GM23338 (cell line): ENCODE results near the gene CHAC1.
A peak's percentile ranks its signal among the peaks of the same experiment; 100 is the strongest.

Source experiments
- CREB1 ChIP-seq: fragments of 250-450 bp; sonication (Bioruptor Pico); IDR thresholded peaks from 2 replicates; pipeline ENCODE4 v1.5.0; 2020; ENCODE audit warnings: low read depth, mild to moderate bottlenecking, moderate library complexity
- CTCF ChIP-seq, 2 experiments: fragments of 200-600 bp in 1 of 2; sonication (generic) in 1 of 2; conservative IDR thresholded peaks; 2 replicates each; pipeline versions ENCODE4 v1.5.1 to v1.6.1; 2016 to 2017; ENCODE audit warnings: antibody characterized with exemption in 2 of 2, low read depth in 2 of 2, mild to moderate bottlenecking in 2 of 2, moderate library complexity in 1 of 2
- ETS1 ChIP-seq: IDR thresholded peaks from 2 replicates; pipeline ENCODE4 v1.6.1; 2016; ENCODE audit warnings: antibody characterized with exemption
- EZH2 ChIP-seq: fragments of 200-600 bp; sonication (generic); IDR thresholded peaks from one replicate; pipeline ENCODE4 v1.8.0; 2017; ENCODE audit warnings: antibody characterized with exemption, mild to moderate bottlenecking, low read depth; ENCODE audit not compliant: unreplicated experiment
- EZH2phosphoT487 ChIP-seq: fragments of 200-600 bp; sonication (generic); IDR thresholded peaks from one replicate; pipeline ENCODE4 v1.8.1; 2018; ENCODE audit warnings: antibody characterized with exemption; ENCODE audit not compliant: unreplicated experiment
- JUNB ChIP-seq: IDR thresholded peaks from one replicate; pipeline ENCODE4 v1.6.1; 2016; ENCODE audit warnings: antibody characterized with exemption; ENCODE audit not compliant: unreplicated experiment
- POLR2AphosphoS5 ChIP-seq: IDR thresholded peaks from 2 replicates; pipeline ENCODE4 v1.6.1; 2016; ENCODE audit warnings: antibody characterized with exemption, low read depth
- REST ChIP-seq: IDR thresholded peaks from one replicate; pipeline ENCODE4 v1.6.1; 2018; ENCODE audit warnings: antibody characterized with exemption; ENCODE audit not compliant: unreplicated experiment
- STAT1 ChIP-seq: IDR thresholded peaks from one replicate; pipeline ENCODE4 v1.6.1; 2016; ENCODE audit warnings: antibody characterized with exemption; ENCODE audit not compliant: unreplicated experiment

GRCh38 chr15:40955141-40955903, 2.1 kb downstream of the CHAC1 start:
- TF ChIP-seq CTCF (conservative IDR thresholded peaks at IDR 0.05; ENCODE audit: low read depth in 2 of 2), result no peak
- TF ChIP-seq EZH2phosphoT487, result no peak
- no peak for TF ChIP-seq CREB1 (CRISPR knock-in tag)
- no peak for TF ChIP-seq ETS1
- peak; percentile 31; the same call in 1 of the 2 replicates for TF ChIP-seq POLR2AphosphoS5
- TF ChIP-seq JUNB, result no peak
- no peak for TF ChIP-seq STAT1
- no peak for TF ChIP-seq REST
- TF ChIP-seq EZH2, result no peak
